ENCODE data around the gene NCK2. TPM values are rescaled to one million over a fixed set of nuclear protein-coding genes. Genes with fewer than 3 reads are reported as not detected.
A peak's percentile ranks its signal among the peaks of the same experiment; 100 is the strongest.
"Not testable (repeated sequence)": the region's sequence is repeated elsewhere in the genome, so short reads cannot be mapped to it uniquely, and the experiment has no call there.

The NCK2 gene
- total RNA-seq, 1 donor from 2014 or later: 42.3 TPM

DNA sequence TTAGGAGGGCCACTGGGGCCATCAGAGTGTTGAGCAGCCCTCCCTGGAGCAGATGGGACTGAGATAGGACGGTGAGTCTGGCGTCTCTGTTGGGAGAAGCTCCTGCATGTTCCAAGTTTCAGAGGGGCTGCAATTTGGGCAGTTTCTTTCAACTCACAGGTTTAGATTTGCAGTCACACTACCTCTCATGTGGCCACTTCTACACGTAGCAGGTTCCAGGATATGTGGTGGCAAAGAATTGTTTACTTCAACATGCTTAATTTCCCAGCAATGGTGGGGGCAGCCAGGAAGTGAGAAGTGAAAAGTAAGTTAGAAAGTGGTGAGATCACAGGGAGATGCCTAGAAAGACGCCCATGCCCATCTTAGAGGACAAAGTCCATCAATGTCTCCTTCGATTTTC is 9.3 kb downstream of the NCK2 start:
- H3K36me3 ChIP-seq (ENCODE audit: control insufficient read depth in 3 of 3, insufficient read depth in 3 of 3, low read length in 3 of 3): no peaks in the 10 kb centered on the region
- H3K27me3 ChIP-seq (ENCODE audit: control insufficient read depth in 3 of 3, insufficient read depth in 3 of 3, low read length in 3 of 3): no peaks in the 10 kb centered on the region
- H3K4me3 ChIP-seq (ENCODE audit: low read length in 3 of 3): no peak overlapping the region
- H3K27ac ChIP-seq (ENCODE audit: low read depth, low read length): no peak overlapping the region
- H3K9ac ChIP-seq (ENCODE audit: low read depth in 1 of 3, low read length in 3 of 3): no peak overlapping the region
- peaks cover 38 to 65% (median 51%) of the 10 kb centered on the region in 3 donors for H3K4me1 ChIP-seq (ENCODE audit: control insufficient read depth in 3 of 3, insufficient read depth in 3 of 3, low read length in 3 of 3)
- H3K9me3 ChIP-seq (ENCODE audit: control insufficient read depth in 3 of 3, low read length in 3 of 3): no peaks in the 10 kb centered on the region

DNA sequence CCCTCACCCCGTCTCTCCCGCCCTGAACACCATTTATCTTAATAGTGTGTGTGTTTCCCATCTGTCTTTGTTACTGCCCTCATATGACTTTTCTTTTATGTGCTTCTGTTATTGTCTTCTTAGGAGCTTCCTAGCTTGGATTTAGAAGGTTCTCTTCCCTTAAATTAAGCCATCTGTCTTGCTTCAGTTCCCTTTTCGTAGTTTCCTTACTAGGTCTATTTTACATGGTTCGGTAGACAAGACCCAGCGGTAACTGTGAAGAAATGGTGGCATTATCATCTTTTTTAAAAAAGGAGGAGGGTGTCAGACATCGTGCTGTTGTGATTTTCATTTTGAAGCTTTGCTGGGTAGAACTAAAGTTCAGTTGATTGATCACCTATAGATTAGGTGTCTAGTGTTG is 10.3 kb downstream of the NCK2 start:
- no peaks in the 10 kb centered on the region for H3K36me3 ChIP-seq (ENCODE audit: control insufficient read depth in 3 of 3, insufficient read depth in 3 of 3, low read length in 3 of 3)
- no peaks in the 10 kb centered on the region for H3K9me3 ChIP-seq (ENCODE audit: control insufficient read depth in 3 of 3, low read length in 3 of 3)
- H3K9ac ChIP-seq (ENCODE audit: low read depth in 1 of 3, low read length in 3 of 3): no peak overlapping the region
- peaks cover 31 to 56% (median 44%) of the 10 kb centered on the region in 3 donors for H3K4me1 ChIP-seq (ENCODE audit: control insufficient read depth in 3 of 3, insufficient read depth in 3 of 3, low read length in 3 of 3)
- H3K4me3 ChIP-seq (ENCODE audit: low read length in 3 of 3): no peak overlapping the region
- H3K27me3 ChIP-seq (ENCODE audit: control insufficient read depth in 3 of 3, insufficient read depth in 3 of 3, low read length in 3 of 3): no peaks in the 10 kb centered on the region
- no peak overlapping the region for H3K27ac ChIP-seq (ENCODE audit: low read depth, low read length)

DNA sequence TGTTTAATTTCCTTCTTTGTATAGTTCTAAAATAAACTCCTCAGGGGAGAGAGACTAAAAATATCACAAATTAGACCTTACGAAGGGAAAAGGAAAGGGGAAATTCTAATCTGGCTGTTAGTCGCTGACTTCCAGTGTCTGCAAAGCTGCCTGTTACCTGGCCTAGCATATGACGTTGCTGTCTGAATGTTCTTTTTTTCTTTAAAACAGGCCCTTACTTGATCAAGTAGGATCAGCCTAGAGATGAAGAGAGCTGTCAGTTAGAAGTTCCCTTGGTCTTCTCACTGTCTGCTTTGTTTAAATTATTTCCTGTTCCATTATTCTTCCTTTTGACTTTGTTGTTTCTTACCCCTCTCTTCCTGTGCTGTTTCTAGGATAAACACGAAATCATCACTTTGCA is 11.2 kb downstream of the NCK2 start:
- H3K27me3 ChIP-seq (ENCODE audit: control insufficient read depth in 3 of 3, insufficient read depth in 3 of 3, low read length in 3 of 3): no peaks in the 10 kb centered on the region
- no peak overlapping the region for H3K4me3 ChIP-seq (ENCODE audit: low read length in 3 of 3)
- no peak overlapping the region for H3K9ac ChIP-seq (ENCODE audit: low read depth in 1 of 3, low read length in 3 of 3)
- no peaks in the 10 kb centered on the region for H3K9me3 ChIP-seq (ENCODE audit: control insufficient read depth in 3 of 3, low read length in 3 of 3)
- H3K27ac ChIP-seq (ENCODE audit: low read depth, low read length): no peak overlapping the region
- no peaks in the 10 kb centered on the region for H3K36me3 ChIP-seq (ENCODE audit: control insufficient read depth in 3 of 3, insufficient read depth in 3 of 3, low read length in 3 of 3)
- H3K4me1 ChIP-seq (ENCODE audit: control insufficient read depth in 3 of 3, insufficient read depth in 3 of 3, low read length in 3 of 3): peaks cover 26 to 47% (median 36%) of the 10 kb centered on the region in 3 donors

DNA sequence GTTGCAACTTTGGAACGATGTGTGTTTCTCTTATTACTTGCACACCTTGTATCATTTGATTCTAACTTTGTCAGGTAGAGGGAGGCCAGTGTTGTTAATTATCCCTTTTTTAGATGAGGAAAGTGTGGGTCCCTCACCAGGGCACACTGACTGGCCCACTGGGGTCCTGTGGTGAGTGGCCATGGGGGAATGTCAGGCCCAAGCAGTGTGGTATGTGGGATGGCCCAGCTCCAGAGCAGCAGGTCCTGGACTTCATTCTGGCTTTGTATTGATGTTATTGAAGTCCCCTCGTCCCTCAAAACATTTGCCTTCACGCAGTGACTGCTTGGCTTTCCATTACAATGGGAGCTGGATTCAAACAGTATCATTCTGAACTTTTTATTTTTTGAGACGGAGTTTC is 11.7 kb downstream of the NCK2 start:
- H3K4me3 ChIP-seq (ENCODE audit: low read length in 3 of 3): no peak overlapping the region
- no peaks in the 10 kb centered on the region for H3K9me3 ChIP-seq (ENCODE audit: control insufficient read depth in 3 of 3, low read length in 3 of 3)
- no peak overlapping the region for H3K9ac ChIP-seq (ENCODE audit: low read depth in 1 of 3, low read length in 3 of 3)
- no peaks in the 10 kb centered on the region for H3K36me3 ChIP-seq (ENCODE audit: control insufficient read depth in 3 of 3, insufficient read depth in 3 of 3, low read length in 3 of 3)
- no peaks in the 10 kb centered on the region for H3K27me3 ChIP-seq (ENCODE audit: control insufficient read depth in 3 of 3, insufficient read depth in 3 of 3, low read length in 3 of 3)
- H3K27ac ChIP-seq (ENCODE audit: low read depth, low read length): no peak overlapping the region
- H3K4me1 ChIP-seq (ENCODE audit: control insufficient read depth in 3 of 3, insufficient read depth in 3 of 3, low read length in 3 of 3): peaks cover 26 to 42% (median 35%) of the 10 kb centered on the region in 3 donors

DNA sequence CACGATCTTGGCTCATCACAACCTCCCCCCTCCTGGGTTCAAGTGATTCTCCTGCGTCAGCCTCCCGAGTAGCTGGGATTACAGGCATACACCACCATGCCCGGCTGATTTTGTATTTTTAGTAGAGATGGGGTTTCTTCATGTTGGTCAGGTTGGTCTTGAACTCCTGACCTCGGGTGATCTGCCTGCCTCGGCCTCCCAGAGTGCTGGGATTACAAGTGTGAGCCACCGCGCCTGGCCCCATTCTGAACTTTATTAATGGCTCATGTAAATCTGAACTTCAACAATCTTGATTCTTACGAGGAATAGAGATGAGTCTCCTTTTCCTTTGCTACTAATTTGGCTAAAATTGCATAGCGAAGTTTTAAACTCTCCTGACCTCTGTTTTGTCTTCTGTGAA is 12.2 kb downstream of the NCK2 start:
- H3K27ac ChIP-seq (ENCODE audit: low read depth, low read length); H3K9ac ChIP-seq (ENCODE audit: low read depth in 1 of 3, low read length in 3 of 3); H3K27me3 ChIP-seq (ENCODE audit: control insufficient read depth in 3 of 3, insufficient read depth in 3 of 3, low read length in 3 of 3); H3K9me3 ChIP-seq (ENCODE audit: control insufficient read depth in 3 of 3, low read length in 3 of 3); H3K4me3 ChIP-seq (ENCODE audit: low read length in 3 of 3); H3K36me3 ChIP-seq (ENCODE audit: control insufficient read depth in 3 of 3, insufficient read depth in 3 of 3, low read length in 3 of 3): not testable (repeated sequence)
- H3K4me1 ChIP-seq (ENCODE audit: control insufficient read depth in 3 of 3, insufficient read depth in 3 of 3, low read length in 3 of 3): peaks cover 26 to 42% (median 34%) of the 10 kb centered on the region in 3 donors

DNA sequence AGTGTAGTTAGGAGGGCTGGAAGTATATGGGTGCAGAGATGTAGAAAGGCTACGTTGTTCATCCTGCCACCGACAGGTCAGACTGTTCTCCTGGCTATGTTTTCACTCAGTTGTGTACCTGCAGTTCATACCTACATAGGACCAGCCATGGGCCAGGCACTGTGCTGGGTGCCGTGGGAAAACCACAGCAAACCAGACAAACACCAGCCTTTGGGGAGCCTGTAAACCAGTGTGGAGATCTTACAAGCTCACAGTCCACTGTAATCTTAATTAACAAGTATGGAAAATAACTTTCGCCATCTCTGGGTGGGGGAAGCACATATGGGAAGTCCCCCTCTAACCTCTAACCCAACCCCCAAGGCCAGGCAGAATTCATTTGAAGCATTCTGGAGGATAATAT is 12.7 kb downstream of the NCK2 start:
- H3K27me3 ChIP-seq (ENCODE audit: control insufficient read depth in 3 of 3, insufficient read depth in 3 of 3, low read length in 3 of 3): no peaks in the 10 kb centered on the region
- H3K9me3 ChIP-seq (ENCODE audit: control insufficient read depth in 3 of 3, low read length in 3 of 3): no peaks in the 10 kb centered on the region
- H3K9ac ChIP-seq (ENCODE audit: low read depth in 1 of 3, low read length in 3 of 3): no peak overlapping the region
- H3K27ac ChIP-seq (ENCODE audit: low read depth, low read length): no peak overlapping the region
- peaks cover 32 to 47% (median 34%) of the 10 kb centered on the region in 3 donors for H3K4me1 ChIP-seq (ENCODE audit: control insufficient read depth in 3 of 3, insufficient read depth in 3 of 3, low read length in 3 of 3)
- no peak overlapping the region for H3K4me3 ChIP-seq (ENCODE audit: low read length in 3 of 3)
- H3K36me3 ChIP-seq (ENCODE audit: control insufficient read depth in 3 of 3, insufficient read depth in 3 of 3, low read length in 3 of 3): no peaks in the 10 kb centered on the region

DNA sequence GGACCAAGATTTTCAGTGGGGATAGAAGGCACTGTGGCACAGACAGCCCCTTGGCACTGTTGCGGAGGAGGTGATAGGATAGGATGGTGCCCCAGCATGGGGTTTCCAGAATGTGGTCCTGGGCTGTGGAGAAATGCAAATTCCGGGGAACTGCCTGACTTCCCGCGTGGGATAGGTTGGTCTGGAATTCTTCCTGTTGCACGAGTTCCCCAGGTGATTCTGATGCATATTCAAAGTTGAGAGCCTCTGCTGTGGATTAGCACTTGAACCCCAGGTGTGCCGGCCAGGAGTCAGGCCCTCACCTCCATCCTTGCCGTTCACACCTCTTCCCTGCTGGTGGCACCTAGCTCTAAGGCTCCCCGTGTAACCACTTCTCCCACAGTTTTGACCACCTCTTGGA is 15.5 kb downstream of the NCK2 start:
- H3K27me3 ChIP-seq (ENCODE audit: control insufficient read depth in 3 of 3, insufficient read depth in 3 of 3, low read length in 3 of 3): no peaks in the 10 kb centered on the region

DNA sequence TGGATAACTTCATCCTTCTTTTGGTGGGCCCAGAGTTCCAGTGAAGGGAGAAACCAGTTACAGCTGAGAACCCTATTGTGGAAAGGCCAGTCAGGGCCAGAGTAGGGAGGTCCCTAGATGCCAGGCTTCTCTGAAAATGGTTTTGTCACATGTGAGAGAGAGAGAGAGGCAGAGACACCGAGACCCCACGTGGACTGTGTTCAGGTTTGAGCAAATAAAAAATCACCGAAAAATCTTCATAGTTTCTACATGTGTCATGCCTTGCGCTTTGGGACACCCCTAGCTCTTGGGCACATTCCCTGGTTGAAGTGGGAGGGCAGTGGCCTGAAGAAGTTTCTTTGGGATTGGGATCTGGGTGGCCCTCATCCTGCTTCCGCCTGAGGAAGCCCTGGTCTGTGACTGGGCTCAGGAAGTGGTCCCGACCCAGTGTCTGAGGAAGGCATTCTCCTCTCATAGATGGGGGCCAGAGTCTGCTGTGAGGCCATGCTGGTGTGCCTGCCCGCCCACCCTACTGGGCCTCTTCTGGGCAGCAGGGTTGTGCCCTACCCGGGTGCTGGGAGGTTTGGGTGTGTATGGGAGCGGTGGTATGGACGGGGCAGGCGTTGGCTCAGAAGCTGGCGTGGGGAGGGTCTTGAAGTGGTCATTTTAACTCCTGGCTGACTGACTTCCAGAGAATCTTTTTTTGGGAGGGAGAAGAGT is 16.1 kb downstream of the NCK2 start:
- Histone ChIP-seq H3K9ac (ENCODE audit: low read depth in 1 of 3, low read length in 3 of 3) (no peak overlapping the region), H3K4me3 (ENCODE audit: low read length in 3 of 3) (no peak overlapping the region), H3K27ac (ENCODE audit: low read depth, low read length) (no peak overlapping the region), H3K36me3 (ENCODE audit: control insufficient read depth in 3 of 3, insufficient read depth in 3 of 3, low read length in 3 of 3) (no peaks in the 10 kb centered on the region), H3K9me3 (ENCODE audit: control insufficient read depth in 3 of 3, low read length in 3 of 3) (no peaks in the 10 kb centered on the region), H3K4me1 (ENCODE audit: control insufficient read depth in 3 of 3, insufficient read depth in 3 of 3, low read length in 3 of 3) (peaks cover 26 to 44% (median 33%) of the 10 kb centered on the region in 3 donors), H3K27me3 (ENCODE audit: control insufficient read depth in 3 of 3, insufficient read depth in 3 of 3, low read length in 3 of 3) (no peaks in the 10 kb centered on the region)

More for the DNA sequence above, 15.5 kb downstream of the NCK2 start:
- Histone ChIP-seq H3K36me3 (ENCODE audit: control insufficient read depth in 3 of 3, insufficient read depth in 3 of 3, low read length in 3 of 3) (no peaks in the 10 kb centered on the region), H3K9ac (ENCODE audit: low read depth in 1 of 3, low read length in 3 of 3) (no peak overlapping the region), H3K4me1 (ENCODE audit: control insufficient read depth in 3 of 3, insufficient read depth in 3 of 3, low read length in 3 of 3) (peaks cover 30 to 50% (median 35%) of the 10 kb centered on the region in 3 donors), H3K27ac (ENCODE audit: low read depth, low read length) (no peak overlapping the region), H3K4me3 (ENCODE audit: low read length in 3 of 3) (no peak overlapping the region), H3K9me3 (ENCODE audit: control insufficient read depth in 3 of 3, low read length in 3 of 3) (no peaks in the 10 kb centered on the region)

DNA sequence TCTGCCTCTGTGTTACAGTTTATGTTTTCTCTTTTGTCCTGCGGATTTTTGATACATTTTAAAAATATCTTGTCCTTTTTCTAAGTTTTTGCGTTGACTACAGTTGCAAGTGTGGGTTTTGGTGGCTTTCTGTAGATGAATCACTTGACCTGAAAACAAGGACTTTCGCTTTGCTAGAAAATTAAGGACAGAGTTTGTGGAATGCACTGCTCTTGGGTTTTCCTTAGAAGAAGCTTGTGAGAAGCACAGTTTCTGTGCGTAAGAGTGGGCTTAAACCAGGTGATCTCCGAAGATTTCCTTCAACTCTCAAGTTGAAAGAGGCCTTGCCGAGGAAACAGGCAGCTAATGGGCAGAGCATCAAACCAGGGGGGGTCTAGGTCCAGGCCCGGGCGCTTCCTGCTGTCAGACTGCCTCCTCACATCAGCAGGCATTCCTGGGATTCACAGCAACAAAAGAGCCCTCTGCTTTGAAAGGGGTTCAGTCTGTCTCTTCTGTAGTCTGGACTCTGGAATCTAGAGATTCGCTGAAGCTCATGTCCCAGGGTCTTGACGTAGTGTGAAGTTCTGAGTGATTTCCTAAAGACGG is 17.3 kb downstream of the NCK2 start:
- no peak overlapping the region for H3K9ac ChIP-seq (ENCODE audit: low read depth in 1 of 3, low read length in 3 of 3)
- no peaks in the 10 kb centered on the region for H3K9me3 ChIP-seq (ENCODE audit: control insufficient read depth in 3 of 3, low read length in 3 of 3)
- peak overlapping the region; percentile 13 for H3K27ac ChIP-seq (ENCODE audit: low read depth, low read length)
- no peak overlapping the region for H3K4me3 ChIP-seq (ENCODE audit: low read length in 3 of 3)
- peaks cover 20 to 36% (median 31%) of the 10 kb centered on the region in 3 donors for H3K4me1 ChIP-seq (ENCODE audit: control insufficient read depth in 3 of 3, insufficient read depth in 3 of 3, low read length in 3 of 3)
- no peaks in the 10 kb centered on the region for H3K27me3 ChIP-seq (ENCODE audit: control insufficient read depth in 3 of 3, insufficient read depth in 3 of 3, low read length in 3 of 3)
- H3K36me3 ChIP-seq (ENCODE audit: control insufficient read depth in 3 of 3, insufficient read depth in 3 of 3, low read length in 3 of 3): no peaks in the 10 kb centered on the region

DNA sequence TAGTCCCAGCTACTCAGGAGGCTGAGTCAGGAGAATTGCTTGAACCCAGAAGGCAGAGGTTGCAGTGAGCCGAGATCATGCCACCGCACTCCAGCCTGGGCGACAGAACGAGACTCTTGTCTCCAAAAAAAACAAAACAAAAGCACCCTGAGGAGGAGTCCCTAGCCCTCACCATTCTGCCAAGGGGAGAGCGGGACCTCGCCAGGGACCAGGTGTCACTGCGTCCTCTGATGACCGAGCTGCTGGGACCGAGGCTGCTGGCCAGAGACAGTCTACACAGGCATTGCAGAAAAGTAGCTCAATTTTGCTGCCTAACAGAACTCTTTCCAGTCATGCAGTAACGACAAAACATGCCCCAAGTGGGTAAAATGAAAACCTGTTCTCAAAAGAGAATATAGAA is 18.4 kb downstream of the NCK2 start:
- Histone ChIP-seq H3K9ac (ENCODE audit: low read depth in 1 of 3, low read length in 3 of 3) (peak overlapping the region in 1 of 3 donors; percentile 45), H3K36me3 (ENCODE audit: control insufficient read depth in 3 of 3, insufficient read depth in 3 of 3, low read length in 3 of 3) (peaks cover 0 to 3% (median 0%) of the 10 kb centered on the region in 3 donors), H3K27ac (ENCODE audit: low read depth, low read length) (no peak overlapping the region), H3K4me1 (ENCODE audit: control insufficient read depth in 3 of 3, insufficient read depth in 3 of 3, low read length in 3 of 3) (peaks cover 15 to 27% (median 27%) of the 10 kb centered on the region in 3 donors), H3K27me3 (ENCODE audit: control insufficient read depth in 3 of 3, insufficient read depth in 3 of 3, low read length in 3 of 3) (no peaks in the 10 kb centered on the region), H3K9me3 (ENCODE audit: control insufficient read depth in 3 of 3, low read length in 3 of 3) (no peaks in the 10 kb centered on the region), H3K4me3 (ENCODE audit: low read length in 3 of 3) (peak overlapping the region in 1 of 3 donors; percentile 35)
